NOMO-1 (cell line): ENCODE measurements around the gene DNAJC28.
"Not testable (repeated sequence)": the region's sequence is repeated elsewhere in the genome, so short reads cannot be mapped to it uniquely, and the experiment has no call there.

Experiments
- DNase-seq, 2 experiments: peaks; one replicate each; lab custom pipeline; 2025; ENCODE audit not compliant: unreplicated experiment in 2 of 2; lab: John Stamatoyannopoulos, UW

The DNAJC28 gene

GRCh38 chr21:33487996-33488395 is 3.5 kb downstream of the DNAJC28 start:
- no peak for DNase-seq

- DNase-seq, result no peak
Observed at GRCh38 chr21:33481314-33481943, 10.1 kb downstream of the DNAJC28 start.

- no peak for DNase-seq
Observed at GRCh38 chr21:33480481-33481103, 10.9 kb downstream of the DNAJC28 start.

DNA sequence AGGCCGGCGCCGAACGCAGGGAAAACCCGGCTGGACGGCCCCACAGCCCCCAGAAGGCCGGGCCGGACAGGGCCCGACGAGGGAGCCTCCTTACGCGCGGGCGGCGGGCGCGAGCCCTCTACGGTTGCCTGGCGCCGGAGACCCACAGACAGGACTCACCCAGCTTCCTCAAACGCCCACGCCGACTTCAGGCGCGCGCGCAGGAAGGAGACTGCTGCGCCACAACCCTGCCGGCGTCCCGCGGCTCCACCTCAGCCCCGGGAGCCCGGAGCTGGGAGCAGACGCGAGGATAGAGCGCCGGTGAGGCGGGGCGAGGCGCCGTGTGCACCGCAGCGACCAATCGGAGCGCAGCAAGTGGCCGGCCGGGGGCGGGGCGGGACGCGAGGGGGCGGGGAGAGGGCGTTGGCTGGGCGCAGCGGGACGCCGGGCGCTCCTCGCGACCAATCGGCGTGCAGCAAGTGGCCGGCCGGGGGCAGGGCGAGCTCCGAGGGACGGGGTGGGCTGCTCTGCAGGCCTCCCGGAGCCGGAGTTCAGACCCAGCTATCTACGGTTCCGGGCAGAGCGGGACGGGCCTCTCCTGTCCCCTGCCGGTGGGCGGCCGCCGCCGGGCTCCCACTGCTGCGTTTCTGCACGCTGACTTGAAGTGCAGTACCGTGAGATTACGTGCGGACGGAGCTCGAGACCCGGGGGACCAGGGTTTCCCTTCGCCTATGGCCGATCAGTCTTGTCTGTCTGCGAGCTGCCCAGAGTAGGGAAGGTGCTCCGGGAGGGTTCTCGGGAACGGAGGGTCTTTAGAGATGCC is 11.6 kb downstream of the DNAJC28 start, which contains the start of gene TMEM50B:
TMEM50B (minus strand) TSS at position 296 of the 802 bp plus-strand sequence. CDS start 11,089 bp downstream, outside the sequence.
- peak; percentile 94 to 97 for DNase-seq

- DNase-seq, result peak; percentile 41 to 42
Observed at GRCh38 chr21:33478935-33479678, 12.4 kb downstream of the DNAJC28 start.

- DNase-seq, result no peak
Observed at GRCh38 chr21:33478182-33478581, 13.3 kb downstream of the DNAJC28 start.

GRCh38 chr21:33477066-33477465 is 14.4 kb downstream of the DNAJC28 start:
- no peak for DNase-seq

DNA sequence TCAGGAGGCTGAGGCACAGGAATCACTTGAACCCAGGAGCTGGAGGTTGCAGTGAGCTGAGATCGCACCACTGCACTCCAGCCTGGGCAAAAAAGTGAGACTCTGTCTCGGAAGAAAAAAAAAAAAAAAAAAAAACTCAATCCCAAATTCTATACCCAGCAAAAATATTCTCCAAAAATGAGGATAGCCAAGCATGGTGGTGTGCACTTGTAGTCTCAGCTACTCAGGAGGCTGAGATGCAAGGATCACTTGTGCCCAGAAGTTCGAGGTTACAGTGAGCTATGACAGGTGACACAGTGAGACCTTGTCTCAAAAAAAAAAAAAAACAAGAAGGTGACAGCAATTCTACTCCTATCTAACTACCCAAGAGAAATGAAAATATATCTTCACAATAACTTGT is 18.2 kb downstream of the DNAJC28 start:
- no peak for DNase-seq

- DNase-seq, result no peak
Observed at GRCh38 chr21:33470701-33471100, 20.8 kb downstream of the DNAJC28 start.

- DNase-seq, result not testable (repeated sequence)
Observed at GRCh38 chr21:33469183-33469582, 22.3 kb downstream of the DNAJC28 start.

DNA sequence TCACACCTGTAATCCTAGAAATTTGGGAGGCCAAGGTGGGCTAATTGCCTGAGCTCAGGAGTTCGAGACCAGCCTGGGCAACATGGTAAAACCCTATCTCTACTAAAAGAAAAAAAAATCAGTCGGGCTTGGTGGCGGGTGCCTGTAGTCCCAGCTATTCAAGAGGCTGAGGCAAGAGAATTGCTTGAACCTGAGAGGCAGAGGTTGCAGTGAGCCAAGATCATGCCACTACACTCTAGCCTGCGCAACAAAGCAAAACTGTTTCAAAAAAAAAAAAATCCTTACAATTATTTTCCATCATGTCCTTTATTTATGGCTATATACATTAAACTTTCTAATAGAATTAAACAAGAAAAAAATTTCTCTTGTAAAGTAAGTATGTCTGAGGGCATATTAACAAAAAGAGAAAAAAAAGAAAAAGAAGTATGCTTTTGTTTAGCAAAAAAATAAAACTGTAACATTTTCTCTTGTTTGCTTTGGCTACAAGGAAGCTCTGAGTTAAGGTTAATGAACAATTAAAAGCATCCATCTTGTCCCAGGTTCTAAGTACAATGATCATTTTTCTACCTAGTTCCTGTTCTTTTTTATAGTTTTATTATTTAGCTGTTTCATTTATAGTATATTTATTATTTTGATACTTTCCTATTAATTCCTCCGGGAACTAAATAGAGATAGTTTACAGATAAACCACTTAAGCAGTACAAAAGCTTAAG is 29.8 kb downstream of the DNAJC28 start:
- no peak for DNase-seq

DNA sequence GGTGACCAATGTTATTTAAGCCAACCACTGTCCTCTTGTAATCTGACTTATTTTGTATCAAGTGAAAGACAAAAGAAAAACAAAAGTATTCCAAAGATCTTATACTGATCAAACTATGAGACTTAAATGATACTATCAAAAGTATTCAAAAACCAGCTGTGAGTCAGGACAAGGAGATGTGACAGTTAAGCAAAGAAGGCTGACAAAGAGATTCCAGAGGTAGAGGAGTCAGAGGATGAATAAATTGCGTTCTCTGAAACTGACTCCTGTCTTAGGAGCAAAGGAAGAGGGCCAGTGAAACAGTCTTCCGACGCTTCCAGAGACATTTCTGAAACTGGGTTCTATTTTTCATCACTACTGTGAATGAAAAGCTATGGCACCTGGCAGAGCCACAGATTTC is 32.7 kb downstream of the DNAJC28 start:
- DNase-seq, result no peak

- DNase-seq, result no peak
Observed at GRCh38 chr21:33455686-33456446, 35.6 kb downstream of the DNAJC28 start.

DNA sequence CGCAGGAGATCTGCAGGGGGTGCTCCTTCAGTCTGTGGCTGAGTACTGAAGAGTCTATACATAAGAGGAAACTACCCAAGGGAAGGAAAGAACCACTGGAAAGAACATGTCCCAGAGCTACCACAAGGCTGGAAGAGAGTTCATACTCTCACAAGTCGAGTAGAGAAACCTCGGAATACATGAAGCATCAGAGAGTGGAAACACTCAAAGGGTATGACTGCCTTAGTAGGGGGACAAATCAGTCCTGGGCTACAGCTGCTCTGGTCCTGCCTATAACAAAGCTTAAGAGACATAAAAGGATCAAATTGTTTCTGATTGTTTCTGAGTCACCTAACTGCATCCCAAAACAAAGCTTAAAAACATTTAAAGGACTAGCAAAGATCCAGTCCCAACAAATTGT is 39.2 kb downstream of the DNAJC28 start:
- DNase-seq, result no peak

GRCh38 chr21:33451634-33452071 is 39.9 kb downstream of the DNAJC28 start:
- DNase-seq, result no peak

DNA sequence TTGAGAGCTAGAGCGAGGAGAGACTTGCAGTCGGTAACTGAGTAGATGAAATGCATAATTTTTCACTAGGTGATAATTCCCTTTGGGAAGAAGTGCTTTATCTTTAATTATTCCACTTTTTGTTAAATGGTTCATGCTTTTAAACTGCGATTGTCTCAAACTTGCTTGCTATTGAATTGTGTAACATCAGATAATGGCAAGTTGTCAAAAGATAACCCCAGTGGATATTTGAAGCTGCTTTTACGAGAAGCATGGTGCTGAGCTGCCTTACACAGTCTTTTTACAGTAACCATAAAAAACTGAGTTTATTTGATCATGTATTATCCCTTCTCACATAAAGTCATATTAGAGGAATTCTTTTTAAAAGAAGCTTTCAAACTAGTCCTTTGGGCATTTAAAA is 41.9 kb downstream of the DNAJC28 start:
- DNase-seq, result no peak

DNA sequence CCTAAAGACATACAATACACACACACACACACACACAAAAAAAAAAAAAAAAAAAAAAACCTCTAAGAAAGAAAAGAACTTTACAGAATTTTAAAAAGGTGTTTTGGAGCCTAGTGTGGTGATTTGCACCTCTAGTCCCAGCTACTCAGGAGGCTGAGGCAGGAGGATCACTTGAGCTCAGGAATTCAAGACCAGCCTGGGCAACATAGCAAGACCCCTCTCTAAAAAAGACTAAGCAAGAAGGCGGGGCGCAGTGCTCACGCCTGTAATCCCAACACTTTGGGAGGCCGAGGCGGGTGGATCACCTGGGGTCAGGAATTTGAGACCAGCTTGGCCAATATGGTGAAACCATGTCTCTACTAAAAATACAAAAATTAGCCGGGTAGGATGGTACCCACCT is 44.9 kb downstream of the DNAJC28 start:
- not testable (repeated sequence) for DNase-seq

DNA sequence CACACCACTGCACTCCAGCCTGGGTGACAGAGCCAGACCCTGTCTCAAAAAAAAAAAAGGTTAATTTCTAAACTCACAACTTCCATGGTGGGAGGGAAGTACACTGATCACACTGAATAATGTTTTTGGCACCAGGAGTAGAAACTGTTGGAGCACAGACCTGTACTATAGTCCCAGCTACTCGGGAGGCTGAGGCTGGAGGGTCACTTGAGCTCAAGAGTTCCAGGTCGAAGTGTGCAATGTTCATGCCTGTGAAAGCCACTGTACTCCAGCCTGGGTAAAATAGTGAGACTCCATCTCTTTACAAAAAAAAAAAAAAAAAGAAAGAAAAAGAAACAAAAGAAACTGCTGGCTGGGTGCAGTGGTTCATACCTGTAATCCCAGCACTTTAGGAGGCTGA is 47.0 kb downstream of the DNAJC28 start:
- no peak for DNase-seq

- DNase-seq, result no peak
Observed at GRCh38 chr21:33443194-33443593, 48.3 kb downstream of the DNAJC28 start.
